Measurements from ENCODE around the gene RAPH1.

RAPH1 gene

DNA sequence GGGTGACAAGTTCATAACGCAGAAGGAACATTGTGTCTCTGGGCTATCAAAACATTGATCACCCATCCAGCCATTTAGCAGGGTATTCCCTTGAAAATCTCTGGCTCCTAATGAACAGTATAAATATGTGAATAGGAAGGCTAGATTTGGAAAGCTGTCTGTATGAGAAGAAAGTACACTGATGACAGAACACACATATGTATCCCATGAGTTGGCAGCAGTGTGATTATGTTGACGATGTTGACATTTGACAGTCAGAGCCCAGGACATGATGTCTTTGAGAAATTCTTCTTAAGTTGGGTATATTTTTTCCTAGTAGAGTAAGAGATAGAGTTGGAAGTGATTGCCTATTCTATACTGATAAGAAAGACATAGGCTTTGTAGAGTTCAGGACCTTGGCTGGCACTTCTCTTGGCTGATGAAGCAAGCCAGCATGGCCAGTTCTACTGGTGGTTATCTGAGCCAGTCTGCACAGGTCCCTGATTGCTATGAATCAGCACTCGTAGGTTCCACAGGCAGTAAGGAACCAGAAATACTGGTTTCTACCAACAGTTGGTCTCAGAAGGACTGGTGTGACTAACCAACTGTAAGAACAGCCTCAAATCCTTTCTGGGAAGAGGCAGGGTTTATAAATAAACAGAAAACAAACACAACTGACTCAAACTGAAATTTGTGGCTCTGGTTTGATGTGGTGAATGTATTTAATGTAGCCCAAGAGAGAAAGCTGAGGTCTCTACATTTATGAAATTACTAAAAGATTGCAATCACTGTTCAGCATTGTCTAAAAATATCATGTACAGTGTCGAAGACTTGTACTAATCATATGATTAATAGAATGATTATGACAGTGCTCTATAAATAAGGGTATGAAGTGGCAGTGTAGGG, 43.9 kb upstream of the RAPH1 start:
- Histone ChIP-seq H2AFZ (ENCODE audit: insufficient read depth, low read length, poor library complexity) (no peak overlapping the region), H3K27ac (ENCODE audit: low read depth, low read length) (peak overlapping the region; percentile 93), H3K4me1 (ENCODE audit: control insufficient read depth in 1 of 2, insufficient read depth in 2 of 2, low read length in 2 of 2) (peaks cover 2 to 10% of the 10 kb centered on the region in 2 experiments), H3K18ac (ENCODE audit: low read length) (no peak overlapping the region), H4K91ac (ENCODE audit: low read depth, low read length) (no peak overlapping the region), H3K4me3 (ENCODE audit: low read depth, low read length) (no peak overlapping the region), H3K4me2 (ENCODE audit: low read length) (no peak overlapping the region), H2BK120ac (ENCODE audit: insufficient read depth, low read length, poor library complexity) (peak overlapping the region; percentile 72), H3K79me2 (ENCODE audit: control insufficient read depth, insufficient read depth, low read length, poor library complexity) (peaks cover 1% of the 10 kb centered on the region), H4K8ac (ENCODE audit: low read depth, low read length) (no peak overlapping the region), H3K14ac (ENCODE audit: low read length) (no peak overlapping the region), H3K36me3 (ENCODE audit: control insufficient read depth in 1 of 2, insufficient read depth in 2 of 2, low read length in 2 of 2) (no peaks in the 10 kb centered on the region), H2BK12ac (ENCODE audit: low read length) (peak overlapping the region; percentile 95), H4K12ac (ENCODE audit: low read depth, low read length) (no peak overlapping the region), H3K23ac (ENCODE audit: low read length) (no peak overlapping the region), H3K27me3 (ENCODE audit: insufficient read depth, low read length) (no peaks in the 10 kb centered on the region), H3K79me1 (ENCODE audit: low read length) (peaks cover 10% of the 10 kb centered on the region), H3K9me3 (ENCODE audit: insufficient read depth, low read depth, low read length) (no peaks in the 10 kb centered on the region), H3K9ac (ENCODE audit: low read length) (no peak overlapping the region), H2BK5ac (ENCODE audit: low read depth, low read length, poor library complexity) (peak overlapping the region; percentile 66), H3K4ac (ENCODE audit: low read depth, low read length) (no peak overlapping the region), H2AK5ac (ENCODE audit: low read length) (no peak overlapping the region)
- peak; percentile 95 to 96 for DNase-seq
- no CpG with 5 or more reads among the region's 4 CpGs for WGBS (ENCODE audit: extremely low coverage, insufficient coverage, insufficient read length)

DNA sequence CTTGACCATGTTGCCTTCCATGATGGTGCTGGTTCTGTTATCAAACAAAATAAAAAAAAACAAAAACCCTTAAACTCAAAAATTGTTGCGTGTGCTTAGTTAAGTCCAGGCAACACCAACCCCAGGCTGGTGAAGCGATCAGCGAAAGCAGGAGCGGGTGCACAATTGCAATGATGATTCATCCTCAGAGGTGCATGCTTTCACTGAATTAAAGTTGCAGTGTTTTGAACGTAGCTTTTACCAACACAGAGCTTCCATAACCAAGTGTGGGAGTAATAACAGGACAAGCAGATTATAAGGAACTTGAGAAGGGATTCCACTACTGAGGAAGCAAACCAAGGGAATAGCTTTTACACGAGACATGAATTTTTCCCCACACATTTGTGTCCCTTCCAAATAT, 39.7 kb upstream of the RAPH1 start:
- WGBS (ENCODE audit: extremely low coverage, insufficient coverage, insufficient read length): no CpG with 5 or more reads among the region's 6 CpGs
- H3K4me2 ChIP-seq (ENCODE audit: low read length): no peak overlapping the region

DNA sequence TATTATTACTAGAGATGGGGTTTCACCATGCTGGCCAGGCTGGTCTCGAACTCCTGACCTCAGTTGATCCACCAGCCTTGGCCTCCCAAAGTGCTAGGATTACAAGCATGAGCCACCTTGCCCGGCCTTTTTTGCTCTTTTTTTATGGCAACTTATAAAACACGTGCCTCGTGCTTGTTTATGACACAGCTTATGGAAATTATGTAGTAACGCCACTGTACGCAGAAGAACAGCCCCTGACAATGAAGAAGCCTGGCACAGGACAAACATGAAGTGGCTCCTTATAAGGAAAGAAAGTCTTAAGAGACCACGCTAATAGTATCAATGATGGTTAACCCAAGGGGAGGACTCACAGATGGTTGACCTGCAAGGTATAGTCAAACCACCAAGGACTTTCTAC, 37.2 kb upstream of the RAPH1 start:
- no peak overlapping the region for H2BK12ac ChIP-seq (ENCODE audit: low read length)
- no CpG with 5 or more reads among the region's 7 CpGs for WGBS (ENCODE audit: extremely low coverage, insufficient coverage, insufficient read length)
- H3K36me3 ChIP-seq (ENCODE audit: control insufficient read depth in 1 of 2, insufficient read depth in 2 of 2, low read length in 2 of 2): no peaks in the 10 kb centered on the region
- H4K91ac ChIP-seq (ENCODE audit: low read depth, low read length): no peak overlapping the region
- no peak overlapping the region for H3K14ac ChIP-seq (ENCODE audit: low read length)
- H3K9ac ChIP-seq (ENCODE audit: low read length): no peak overlapping the region
- no peak overlapping the region for H2BK120ac ChIP-seq (ENCODE audit: insufficient read depth, low read length, poor library complexity)
- no peaks in the 10 kb centered on the region for H3K79me2 ChIP-seq (ENCODE audit: control insufficient read depth, insufficient read depth, low read length, poor library complexity)
- H2AK5ac ChIP-seq (ENCODE audit: low read length): no peak overlapping the region
- H3K4me3 ChIP-seq (ENCODE audit: low read depth, low read length): no peak overlapping the region
- H2BK5ac ChIP-seq (ENCODE audit: low read depth, low read length, poor library complexity): no peak overlapping the region
- no peaks in the 10 kb centered on the region for H3K9me3 ChIP-seq (ENCODE audit: insufficient read depth, low read depth, low read length)
- H4K12ac ChIP-seq (ENCODE audit: low read depth, low read length): no peak overlapping the region
- no peak overlapping the region for H4K8ac ChIP-seq (ENCODE audit: low read depth, low read length)
- no peak for DNase-seq
- H3K4ac ChIP-seq (ENCODE audit: low read depth, low read length): no peak overlapping the region
- no peak overlapping the region for H3K27ac ChIP-seq (ENCODE audit: low read depth, low read length)
- no peak overlapping the region for H3K4me2 ChIP-seq (ENCODE audit: low read length)
- no peaks in the 10 kb centered on the region for H3K27me3 ChIP-seq (ENCODE audit: insufficient read depth, low read length)
- no peak overlapping the region for H2AFZ ChIP-seq (ENCODE audit: insufficient read depth, low read length, poor library complexity)
- H3K23ac ChIP-seq (ENCODE audit: low read length): no peak overlapping the region
- H3K4me1 ChIP-seq (ENCODE audit: control insufficient read depth in 1 of 2, insufficient read depth in 2 of 2, low read length in 2 of 2): no peaks in the 10 kb centered on the region
- no peak overlapping the region for H3K18ac ChIP-seq (ENCODE audit: low read length)
- no peaks in the 10 kb centered on the region for H3K79me1 ChIP-seq (ENCODE audit: low read length)

More for the DNA sequence above, 39.7 kb upstream of the RAPH1 start:
- Histone ChIP-seq H4K8ac (ENCODE audit: low read depth, low read length) (no peak overlapping the region), H3K18ac (ENCODE audit: low read length) (no peak overlapping the region), H3K27me3 (ENCODE audit: insufficient read depth, low read length) (no peaks in the 10 kb centered on the region), H2BK120ac (ENCODE audit: insufficient read depth, low read length, poor library complexity) (no peak overlapping the region), H3K27ac (ENCODE audit: low read depth, low read length) (no peak overlapping the region), H3K4ac (ENCODE audit: low read depth, low read length) (no peak overlapping the region), H2BK5ac (ENCODE audit: low read depth, low read length, poor library complexity) (no peak overlapping the region), H3K79me2 (ENCODE audit: control insufficient read depth, insufficient read depth, low read length, poor library complexity) (peaks cover 1% of the 10 kb centered on the region), H3K9ac (ENCODE audit: low read length) (no peak overlapping the region), H2BK12ac (ENCODE audit: low read length) (no peak overlapping the region), H3K23ac (ENCODE audit: low read length) (no peak overlapping the region), H3K14ac (ENCODE audit: low read length) (no peak overlapping the region), H3K79me1 (ENCODE audit: low read length) (peaks cover 4% of the 10 kb centered on the region), H3K4me3 (ENCODE audit: low read depth, low read length) (no peak overlapping the region), H4K91ac (ENCODE audit: low read depth, low read length) (no peak overlapping the region), H2AK5ac (ENCODE audit: low read length) (no peak overlapping the region), H3K36me3 (ENCODE audit: control insufficient read depth in 1 of 2, insufficient read depth in 2 of 2, low read length in 2 of 2) (no peaks in the 10 kb centered on the region), H2AFZ (ENCODE audit: insufficient read depth, low read length, poor library complexity) (no peak overlapping the region), H4K12ac (ENCODE audit: low read depth, low read length) (no peak overlapping the region), H3K4me1 (ENCODE audit: control insufficient read depth in 1 of 2, insufficient read depth in 2 of 2, low read length in 2 of 2) (peaks cover 2 to 8% of the 10 kb centered on the region in 2 experiments), H3K9me3 (ENCODE audit: insufficient read depth, low read depth, low read length) (no peaks in the 10 kb centered on the region)
- DNase-seq: no peak

DNA sequence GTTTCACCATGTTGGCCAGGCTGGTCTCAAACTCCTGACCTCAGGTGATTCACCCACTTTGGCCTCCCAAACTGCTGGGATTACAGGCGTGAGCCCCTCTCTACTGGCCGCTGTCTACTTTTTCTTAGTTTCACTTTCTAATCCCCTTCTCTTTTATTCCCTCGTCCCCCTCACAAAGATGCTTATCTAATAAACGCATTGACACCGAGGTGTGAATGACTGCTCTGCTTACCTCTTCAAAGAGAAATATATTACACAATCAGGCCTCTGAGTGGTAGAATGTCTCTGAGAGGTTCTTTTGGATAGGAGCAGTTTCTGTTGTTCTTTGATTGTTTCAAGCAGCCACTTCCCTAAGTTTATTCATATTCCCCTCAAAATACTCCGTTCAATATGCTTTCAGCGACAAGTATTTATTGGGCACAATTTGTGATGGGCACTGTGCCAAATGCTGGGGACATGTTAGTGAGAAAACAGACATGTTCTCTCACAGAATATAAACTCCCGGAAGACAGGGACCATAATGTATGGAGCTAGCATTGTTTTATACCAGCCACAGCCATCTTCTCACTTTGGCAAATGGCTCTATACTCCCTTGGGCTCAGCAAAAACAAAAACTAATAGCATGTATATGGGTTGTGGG, 34.7 kb upstream of the RAPH1 start:
- Histone ChIP-seq H3K9me3 (ENCODE audit: insufficient read depth, low read depth, low read length) (no peaks in the 10 kb centered on the region), H2BK120ac (ENCODE audit: insufficient read depth, low read length, poor library complexity) (no peak overlapping the region), H3K18ac (ENCODE audit: low read length) (no peak overlapping the region), H3K4ac (ENCODE audit: low read depth, low read length) (no peak overlapping the region), H4K91ac (ENCODE audit: low read depth, low read length) (no peak overlapping the region), H3K4me1 (ENCODE audit: control insufficient read depth in 1 of 2, insufficient read depth in 2 of 2, low read length in 2 of 2) (no peaks in the 10 kb centered on the region), H3K27me3 (ENCODE audit: insufficient read depth, low read length) (no peaks in the 10 kb centered on the region), H4K8ac (ENCODE audit: low read depth, low read length) (no peak overlapping the region), H3K9ac (ENCODE audit: low read length) (no peak overlapping the region), H2BK5ac (ENCODE audit: low read depth, low read length, poor library complexity) (no peak overlapping the region), H2AFZ (ENCODE audit: insufficient read depth, low read length, poor library complexity) (no peak overlapping the region), H3K36me3 (ENCODE audit: control insufficient read depth in 1 of 2, insufficient read depth in 2 of 2, low read length in 2 of 2) (no peaks in the 10 kb centered on the region), H3K79me1 (ENCODE audit: low read length) (no peaks in the 10 kb centered on the region), H2BK12ac (ENCODE audit: low read length) (no peak overlapping the region), H3K14ac (ENCODE audit: low read length) (no peak overlapping the region), H3K27ac (ENCODE audit: low read depth, low read length) (no peak overlapping the region), H2AK5ac (ENCODE audit: low read length) (no peak overlapping the region), H4K12ac (ENCODE audit: low read depth, low read length) (no peak overlapping the region), H3K23ac (ENCODE audit: low read length) (no peak overlapping the region), H3K4me2 (ENCODE audit: low read length) (no peak overlapping the region), H3K79me2 (ENCODE audit: control insufficient read depth, insufficient read depth, low read length, poor library complexity) (no peaks in the 10 kb centered on the region), H3K4me3 (ENCODE audit: low read depth, low read length) (no peak overlapping the region)
- DNase-seq: no peak
- WGBS (ENCODE audit: extremely low coverage, insufficient coverage, insufficient read length): no CpG with 5 or more reads among the region's 8 CpGs

Measured in trophoblast cell (in vitro differentiated cells and primary cell).